Measurements from ENCODE around the gene NXN.

DNA sequence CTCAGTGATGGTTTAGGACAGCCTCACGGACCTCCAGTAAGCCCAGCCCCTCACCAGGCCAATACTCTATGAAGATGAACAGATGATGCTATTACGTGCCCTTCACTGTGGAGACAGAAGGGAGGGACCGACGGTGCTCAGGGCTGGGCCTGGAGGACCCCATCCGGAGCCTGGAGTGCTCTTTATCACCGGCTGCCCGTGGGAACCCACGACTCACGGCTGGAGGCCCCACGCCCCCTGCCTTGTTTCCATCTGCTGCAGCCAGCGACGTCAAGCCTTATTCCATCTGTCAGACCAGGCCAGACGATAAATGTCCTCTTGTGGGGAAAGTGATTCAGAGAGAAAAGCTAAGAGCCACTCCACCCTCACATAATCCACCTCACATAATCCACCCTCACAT is 13.4 kb upstream of the NXN start:
- TF ChIP-seq, protein P1, sequence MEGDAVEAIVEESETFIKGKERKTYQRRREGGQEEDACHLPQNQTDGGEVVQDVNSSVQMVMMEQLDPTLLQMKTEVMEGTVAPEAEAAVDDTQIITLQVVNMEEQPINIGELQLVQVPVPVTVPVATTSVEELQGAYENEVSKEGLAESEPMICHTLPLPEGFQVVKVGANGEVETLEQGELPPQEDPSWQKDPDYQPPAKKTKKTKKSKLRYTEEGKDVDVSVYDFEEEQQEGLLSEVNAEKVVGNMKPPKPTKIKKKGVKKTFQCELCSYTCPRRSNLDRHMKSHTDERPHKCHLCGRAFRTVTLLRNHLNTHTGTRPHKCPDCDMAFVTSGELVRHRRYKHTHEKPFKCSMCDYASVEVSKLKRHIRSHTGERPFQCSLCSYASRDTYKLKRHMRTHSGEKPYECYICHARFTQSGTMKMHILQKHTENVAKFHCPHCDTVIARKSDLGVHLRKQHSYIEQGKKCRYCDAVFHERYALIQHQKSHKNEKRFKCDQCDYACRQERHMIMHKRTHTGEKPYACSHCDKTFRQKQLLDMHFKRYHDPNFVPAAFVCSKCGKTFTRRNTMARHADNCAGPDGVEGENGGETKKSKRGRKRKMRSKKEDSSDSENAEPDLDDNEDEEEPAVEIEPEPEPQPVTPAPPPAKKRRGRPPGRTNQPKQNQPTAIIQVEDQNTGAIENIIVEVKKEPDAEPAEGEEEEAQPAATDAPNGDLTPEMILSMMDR (conservative IDR thresholded peaks at IDR 0.05), result no peak
- no peak for TF ChIP-seq ZFX (IDR thresholded peaks at IDR 0.05)

All from C4-2B (cell line).